ENCODE results near the gene C16orf74. TPM values are rescaled to one million over a fixed set of nuclear protein-coding genes. Genes with fewer than 3 reads are reported as not detected.

C16orf74 gene
- total RNA-seq, 1 donor from 2014 or later, result 11.6 TPM

- Histone ChIP-seq H3K27me3 (ENCODE audit: control insufficient read depth, insufficient read depth, low read length) (no peaks in the 10 kb centered on the region), H3K4me3 (ENCODE audit: low read depth, low read length) (no peak overlapping the region), H3K36me3 (ENCODE audit: control insufficient read depth, insufficient read depth, low read length) (no peaks in the 10 kb centered on the region)
- no peak for DNase-seq (ENCODE audit: low read depth)
- no peak for TF ChIP-seq CTCF (IDR thresholded peaks at IDR 0.05; ENCODE audit: insufficient read depth, low read length, poor library complexity, severe bottlenecking)
These were observed 26.6 kb downstream of the C16orf74 start for GRCh38 chr16:85724126-85724879.

GRCh38 chr16:85722128-85722893, 28.6 kb downstream of the C16orf74 start:
- no peak for TF ChIP-seq CTCF (IDR thresholded peaks at IDR 0.05; ENCODE audit: insufficient read depth, low read length, poor library complexity, severe bottlenecking)
- H3K4me3 ChIP-seq (ENCODE audit: low read depth, low read length), result no peak overlapping the region
- no peaks in the 10 kb centered on the region for H3K27me3 ChIP-seq (ENCODE audit: control insufficient read depth, insufficient read depth, low read length)
- no peaks in the 10 kb centered on the region for H3K36me3 ChIP-seq (ENCODE audit: control insufficient read depth, insufficient read depth, low read length)
- DNase-seq (ENCODE audit: low read depth), result no peak

- Histone ChIP-seq H3K36me3 (ENCODE audit: control insufficient read depth, insufficient read depth, low read length) (no peaks in the 10 kb centered on the region), H3K4me3 (ENCODE audit: low read depth, low read length) (no peak overlapping the region), H3K27me3 (ENCODE audit: control insufficient read depth, insufficient read depth, low read length) (peaks cover 5% of the 10 kb centered on the region)
- TF ChIP-seq CTCF (IDR thresholded peaks at IDR 0.05; ENCODE audit: insufficient read depth, low read length, poor library complexity, severe bottlenecking), result no peak
- peak; percentile 23 for DNase-seq (ENCODE audit: low read depth)
These were observed 30.6 kb downstream of the C16orf74 start for GRCh38 chr16:85720302-85720637.

GRCh38 chr16:85719605-85720301, 31.1 kb downstream of the C16orf74 start:
- H3K36me3 ChIP-seq (ENCODE audit: control insufficient read depth, insufficient read depth, low read length), result no peaks in the 10 kb centered on the region
- DNase-seq (ENCODE audit: low read depth), result no peak
- H3K4me3 ChIP-seq (ENCODE audit: low read depth, low read length), result no peak overlapping the region
- TF ChIP-seq CTCF (IDR thresholded peaks at IDR 0.05; ENCODE audit: insufficient read depth, low read length, poor library complexity, severe bottlenecking), result no peak
- H3K27me3 ChIP-seq (ENCODE audit: control insufficient read depth, insufficient read depth, low read length), result peaks cover 5% of the 10 kb centered on the region

- peak; percentile 64 for TF ChIP-seq CTCF (IDR thresholded peaks at IDR 0.05; ENCODE audit: insufficient read depth, low read length, poor library complexity, severe bottlenecking)
- Histone ChIP-seq H3K4me3 (ENCODE audit: low read depth, low read length) (no peak overlapping the region), H3K36me3 (ENCODE audit: control insufficient read depth, insufficient read depth, low read length) (no peaks in the 10 kb centered on the region), H3K27me3 (ENCODE audit: control insufficient read depth, insufficient read depth, low read length) (peaks cover 5% of the 10 kb centered on the region)
- DNase-seq (ENCODE audit: low read depth), result no peak
These were observed 32.2 kb downstream of the C16orf74 start for GRCh38 chr16:85718682-85719081.
